Cardiac muscle cell (in vitro differentiated cells and primary cell): ENCODE measurements around the gene SIGLEC14. TPM values are rescaled to one million over a fixed set of nuclear protein-coding genes. Genes with fewer than 3 reads are reported as not detected.
"Not testable (repeated sequence)": the region's sequence is repeated elsewhere in the genome, so short reads cannot be mapped to it uniquely, and the experiment has no call there.

Experiments used
- DNase-seq, 2 donors: peaks; one replicate each; pipeline versions ENCODE4 v3.0.0 to v3.0.0-alpha.2; 2010 to 2017; ENCODE audit warnings: low read depth in 1 of 2, low spot score in 1 of 2
- H3K27ac ChIP-seq: fragments of 200-600 bp; sonication (generic); 2 replicates; pipeline ENCODE4 v1.5.1; 2016
- H3K27me3 ChIP-seq: fragments of 200-600 bp; sonication (generic); 2 replicates; pipeline ENCODE4 v1.6.0; 2016; ENCODE audit warnings: control low read depth
- H3K36me3 ChIP-seq: fragments of 200-600 bp; sonication (generic); 2 replicates; pipeline ENCODE4 v1.5.1; 2016; ENCODE audit warnings: control low read depth
- H3K4me1 ChIP-seq: fragments of 200-600 bp; sonication (generic); 2 replicates; pipeline ENCODE4 v1.8.1; 2017; ENCODE audit warnings: low read depth, mild to moderate bottlenecking, mixed run types
- H3K4me3 ChIP-seq: fragments of 200-600 bp; sonication (generic); 2 replicates; pipeline ENCODE4 v1.5.1; 2016; ENCODE audit warnings: mild to moderate bottlenecking
- H3K9me3 ChIP-seq: fragments of 200-600 bp; sonication (generic); 2 replicates; pipeline ENCODE4 v1.5.1; 2017; ENCODE audit warnings: low read depth, mild to moderate bottlenecking, control low read depth
- CTCF ChIP-seq: IDR thresholded peaks from 2 replicates; pipeline ENCODE4 v1.5.1; 2012; ENCODE audit warnings: low read depth, mild to moderate bottlenecking, low read length
- polyA plus RNA-seq: library from polyadenylated mRNA; unstranded; fragments of >200 nt; fragmentation: Nextera tagmentation; extraction: Ambion mirVana; gene quantifications from 2 replicates; pipeline ENCODE4 v1.2.1, GENCODE V29; 2016
- total RNA-seq: library from RNA; depleted of rRNA; stranded (reverse); fragments of >200 nt; gene quantifications from 2 replicates; pipeline ENCODE4 v1.2.3, GENCODE V29; 2016

SIGLEC14 gene
- total RNA-seq (not detected in 2 replicates), polyA plus RNA-seq (not detected in 2 replicates)

GRCh38 chr19:51646730-51647129 is at the start of gene SIGLEC14:
SIGLEC14 (minus strand) TSS chr19:51646825; CDS start chr19:51646759, 66 bp downstream.
- H3K27me3 ChIP-seq, H3K27ac ChIP-seq, H3K4me3 ChIP-seq, H3K36me3 ChIP-seq, H3K9me3 ChIP-seq, H3K4me1 ChIP-seq, DNase-seq: not testable (repeated sequence)

DNA sequence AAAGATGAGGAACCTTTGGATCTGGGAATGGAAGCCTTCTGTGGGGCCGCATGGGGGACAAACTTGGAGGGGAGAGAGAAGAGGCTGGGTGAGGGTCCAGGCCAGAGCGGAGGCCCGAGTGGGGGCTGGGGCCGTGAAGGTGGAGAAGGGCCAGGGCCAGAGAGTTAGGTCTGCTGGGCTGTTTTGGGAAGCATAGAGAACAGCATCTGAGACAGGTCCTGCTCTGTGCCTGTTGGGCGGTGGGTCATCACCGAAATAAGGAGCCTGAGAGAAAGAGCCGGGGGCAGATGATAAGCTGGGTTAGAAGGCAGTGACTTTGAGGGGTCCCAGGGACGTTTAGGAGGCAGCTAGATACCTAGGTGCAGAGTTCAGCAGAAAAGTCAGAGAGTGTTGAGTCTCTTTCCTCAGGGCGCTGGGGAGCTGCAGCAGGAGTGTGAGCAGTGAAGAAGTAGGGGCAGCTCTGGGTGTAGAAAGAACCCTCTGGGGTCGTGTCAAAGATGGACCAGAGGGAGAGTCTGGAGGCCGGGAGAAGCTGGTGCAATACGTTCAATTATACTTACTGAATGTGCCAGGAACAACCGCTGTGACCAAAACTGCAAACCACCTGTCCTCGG is 49.2 kb upstream of the SIGLEC14 start:
- H3K36me3 ChIP-seq, result peaks cover 16% of the 10 kb centered on the region
- no peaks in the 10 kb centered on the region for H3K9me3 ChIP-seq
- TF ChIP-seq CTCF, result no peak
- no peak for DNase-seq
- H3K27ac ChIP-seq, result no peak overlapping the region
- peaks cover 12% of the 10 kb centered on the region for H3K4me1 ChIP-seq
- H3K27me3 ChIP-seq, result no peaks in the 10 kb centered on the region
- no peak overlapping the region for H3K4me3 ChIP-seq

- Histone ChIP-seq H3K27ac (no peak overlapping the region), H3K36me3 (peaks cover 16% of the 10 kb centered on the region), H3K4me3 (no peak overlapping the region), H3K27me3 (no peaks in the 10 kb centered on the region), H3K9me3 (no peaks in the 10 kb centered on the region), H3K4me1 (peaks cover 12% of the 10 kb centered on the region)
- no peak for TF ChIP-seq CTCF
- DNase-seq, result no peak
These were observed 48.5 kb upstream of the SIGLEC14 start for GRCh38 chr19:51695088-51695487.

GRCh38 chr19:51694318-51695085 is 47.9 kb upstream of the SIGLEC14 start:
- Histone ChIP-seq H3K27me3 (no peaks in the 10 kb centered on the region), H3K9me3 (no peaks in the 10 kb centered on the region), H3K4me3 (no peak overlapping the region), H3K27ac (no peak overlapping the region), H3K4me1 (peaks cover 12% of the 10 kb centered on the region), H3K36me3 (peaks cover 16% of the 10 kb centered on the region)
- no peak for TF ChIP-seq CTCF
- DNase-seq, result no peak

DNA sequence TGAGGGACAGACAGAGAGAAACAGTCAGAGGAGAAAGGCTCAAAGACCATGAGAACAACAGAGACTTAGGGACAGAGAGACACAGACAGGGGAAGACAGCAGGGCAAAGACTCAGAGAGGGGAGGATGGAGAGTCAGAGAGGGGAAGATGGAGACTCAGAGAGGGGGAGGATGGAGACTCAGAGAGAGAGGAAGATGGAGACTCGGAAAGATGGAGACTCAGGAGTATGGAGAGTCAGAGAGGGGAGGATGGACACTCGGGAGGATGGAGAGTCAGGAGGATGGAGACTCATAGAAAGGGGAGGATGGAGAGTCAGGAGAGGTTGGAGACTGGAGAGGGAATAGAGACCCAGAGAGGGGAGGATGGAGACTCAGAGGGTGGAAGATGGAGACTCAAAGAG is 47.2 kb upstream of the SIGLEC14 start:
- no peak for TF ChIP-seq CTCF
- DNase-seq, result no peak
- Histone ChIP-seq H3K27me3 (no peaks in the 10 kb centered on the region), H3K9me3 (no peaks in the 10 kb centered on the region), H3K36me3 (peaks cover 16% of the 10 kb centered on the region), H3K4me3 (no peak overlapping the region), H3K4me1 (peaks cover 12% of the 10 kb centered on the region), H3K27ac (no peak overlapping the region)

DNA sequence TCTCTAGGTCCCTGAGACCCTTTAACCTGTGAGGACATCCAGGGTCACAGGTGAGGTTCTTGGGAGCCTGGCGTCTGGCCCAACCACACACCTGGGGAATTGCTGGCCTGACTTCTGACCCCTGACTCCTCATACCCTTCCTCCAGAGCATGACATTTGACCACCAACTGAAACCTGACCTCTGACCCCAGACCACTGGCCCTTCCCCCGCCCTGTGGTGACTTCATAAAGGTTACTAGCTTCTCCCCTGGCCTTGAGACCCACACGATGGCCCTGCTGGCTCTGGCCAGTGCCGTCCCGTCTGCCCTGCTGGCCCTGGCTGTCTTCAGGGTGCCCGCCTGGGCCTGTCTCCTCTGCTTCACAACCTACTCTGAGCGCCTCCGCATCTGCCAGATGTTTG is 46.6 kb upstream of the SIGLEC14 start, which contains the start of gene SPACA6:
SPACA6 (plus strand) TSS at position 71 of the 400 bp plus-strand sequence; CDS start at position 268, 197 bp downstream.
- Histone ChIP-seq H3K4me1 (peaks cover 12% of the 10 kb centered on the region), H3K4me3 (no peak within 1 kb of the TSS), H3K36me3 (peaks cover 12% of the 10 kb centered on the region), H3K27ac (no peak within 1 kb of the TSS), H3K9me3 (no peaks in the 10 kb centered on the region), H3K27me3 (no peaks in the 10 kb centered on the region)
- DNase-seq, result no peak
- TF ChIP-seq CTCF, result no peak
